Right lung (tissue), 5 donors: ENCODE results near the gene DELE1. TPM values are rescaled to one million over a fixed set of nuclear protein-coding genes. Genes with fewer than 3 reads are reported as not detected.

Source experiments
- DNase-seq, 2 donors: peaks; one replicate each; pipeline ENCODE4 v3.0.0-alpha.2; 2013
- polyA plus RNA-seq, 5 donors: library from polyadenylated mRNA; unstranded; fragments of 120-200 nt; gene quantifications; one replicate each; pipeline versions ENCODE4 v1.2.1 to v1.2.3, GENCODE V29; 2013; ENCODE audit warnings: inconsistent platforms in 1 of 5, low replicate concordance in 1 of 5; ENCODE audit not compliant: insufficient read length in 5 of 5, insufficient read depth in 1 of 5

DELE1 gene
- polyA plus RNA-seq, 5 donors: 142 to 165 (median 146) TPM

DNA sequence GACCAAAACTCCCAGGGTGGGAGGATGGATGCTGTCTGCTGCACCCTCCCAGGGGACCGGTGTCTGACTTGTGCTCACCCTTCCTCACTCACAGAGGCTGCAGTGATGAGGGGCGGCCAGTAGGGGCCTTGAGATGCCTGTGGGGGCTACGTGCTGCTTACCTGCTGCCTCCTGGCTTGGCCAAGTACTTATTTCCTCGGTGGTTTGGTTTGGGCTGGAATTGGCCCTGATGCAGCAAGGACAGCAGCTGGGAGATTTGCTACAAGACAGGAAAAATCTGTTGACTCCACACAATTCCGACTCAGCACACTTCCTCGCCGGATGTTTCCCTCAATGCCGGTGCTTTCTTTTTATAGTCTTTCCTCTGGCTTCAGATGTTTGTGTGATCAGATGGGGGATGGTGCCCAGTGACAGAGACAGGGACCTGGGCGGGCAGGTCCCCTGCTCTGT is 27.7 kb downstream of the DELE1 start:
- DNase-seq: peak; percentile 35 to 46

DNA sequence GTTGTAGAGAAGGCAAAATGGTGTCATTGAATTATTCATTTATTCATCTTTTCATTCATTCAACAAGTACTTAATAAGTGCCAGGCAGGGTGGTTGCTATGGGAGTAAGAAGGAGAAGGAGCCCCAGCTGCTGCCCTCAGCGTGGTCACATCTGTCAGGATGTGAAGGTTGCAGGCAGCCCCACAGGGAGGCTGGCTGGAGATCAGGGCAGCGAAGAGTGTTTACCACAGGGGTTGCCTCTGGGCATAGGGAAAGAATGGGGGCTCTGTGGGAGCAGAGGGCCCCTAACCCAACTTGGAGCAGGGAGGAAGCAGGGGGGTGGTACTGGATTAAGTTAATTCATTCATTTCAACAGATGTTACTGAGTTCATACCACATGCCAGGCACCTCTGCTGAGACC is 28.3 kb downstream of the DELE1 start:
- no peak for DNase-seq

DNA sequence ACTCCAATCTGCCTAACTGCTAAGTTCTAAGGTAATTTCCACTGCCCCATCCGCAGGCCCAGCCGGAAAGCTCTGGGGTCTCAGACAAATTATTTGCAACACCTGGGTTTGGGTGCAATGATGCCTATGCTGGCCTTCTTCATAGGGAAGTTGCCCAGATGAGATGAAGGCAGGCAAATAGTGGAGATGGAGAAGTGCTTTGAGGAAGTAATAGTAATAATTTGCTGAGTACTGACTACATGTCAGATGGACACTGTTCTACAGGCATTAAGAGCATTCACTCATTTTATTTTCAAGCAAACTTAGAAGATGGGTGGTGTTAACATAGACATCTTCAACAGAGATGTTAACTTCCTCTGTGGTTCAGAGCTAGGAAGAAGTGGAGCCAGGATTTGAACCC is 30.5 kb downstream of the DELE1 start:
- no peak for DNase-seq

DNA sequence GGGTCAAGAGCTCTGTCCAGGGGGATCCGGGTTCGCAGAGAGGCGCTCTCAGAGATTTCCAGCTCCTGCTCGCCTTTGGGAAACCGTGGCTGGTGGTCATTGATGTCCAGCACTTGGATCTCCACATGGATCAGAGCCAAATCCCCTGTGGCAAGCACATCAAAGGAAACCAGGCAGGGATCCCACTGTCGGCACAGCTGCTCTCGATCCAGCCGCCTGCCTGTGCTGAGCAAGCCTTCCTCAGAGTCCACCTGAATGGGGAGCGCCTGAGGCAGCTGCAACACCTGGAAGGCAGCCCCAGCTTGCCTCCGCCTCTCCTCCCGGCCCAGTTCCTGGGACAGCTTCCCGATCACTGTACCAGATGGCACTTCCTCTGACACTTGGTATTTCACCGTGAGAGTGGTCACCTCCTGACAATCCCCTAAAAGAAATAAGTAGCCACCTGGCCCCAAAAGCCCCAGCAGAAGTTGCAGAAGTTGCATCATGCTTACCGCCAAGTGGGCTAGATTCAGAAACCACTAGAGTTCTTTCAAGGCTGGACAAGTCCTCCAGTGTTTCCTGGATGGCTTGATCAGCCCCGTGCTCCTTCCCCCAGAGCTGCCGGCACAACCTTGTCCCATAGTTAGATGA is 33.8 kb downstream of the DELE1 start:
- no peak for DNase-seq

DNA sequence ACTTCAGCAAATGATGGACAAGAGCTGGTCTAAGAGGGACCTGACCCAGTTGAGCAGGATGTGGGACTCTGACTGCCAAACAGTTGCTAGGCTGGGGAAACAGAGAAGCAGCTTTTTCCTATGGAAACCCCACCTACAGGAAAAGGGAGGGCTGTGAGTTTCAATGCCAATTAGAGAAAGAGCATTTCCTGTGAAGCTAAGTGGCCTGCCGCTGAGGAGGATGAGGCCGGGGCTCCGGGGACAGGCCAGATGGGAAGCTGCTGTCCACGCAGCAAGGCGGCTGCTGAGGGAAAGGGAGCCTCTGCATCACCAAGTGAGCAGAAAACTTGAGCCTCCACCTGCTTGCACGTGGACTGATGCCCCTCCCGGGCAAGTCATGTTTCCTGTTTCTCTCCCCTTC is 34.4 kb downstream of the DELE1 start, which contains the start of gene PCDH12:
TSS of gene PCDH12 (minus strand) at position 90 of the 400 bp plus-strand sequence. CDS start 351 bp downstream, outside the sequence.
- DNase-seq: peak; percentile 51 to 71

DNA sequence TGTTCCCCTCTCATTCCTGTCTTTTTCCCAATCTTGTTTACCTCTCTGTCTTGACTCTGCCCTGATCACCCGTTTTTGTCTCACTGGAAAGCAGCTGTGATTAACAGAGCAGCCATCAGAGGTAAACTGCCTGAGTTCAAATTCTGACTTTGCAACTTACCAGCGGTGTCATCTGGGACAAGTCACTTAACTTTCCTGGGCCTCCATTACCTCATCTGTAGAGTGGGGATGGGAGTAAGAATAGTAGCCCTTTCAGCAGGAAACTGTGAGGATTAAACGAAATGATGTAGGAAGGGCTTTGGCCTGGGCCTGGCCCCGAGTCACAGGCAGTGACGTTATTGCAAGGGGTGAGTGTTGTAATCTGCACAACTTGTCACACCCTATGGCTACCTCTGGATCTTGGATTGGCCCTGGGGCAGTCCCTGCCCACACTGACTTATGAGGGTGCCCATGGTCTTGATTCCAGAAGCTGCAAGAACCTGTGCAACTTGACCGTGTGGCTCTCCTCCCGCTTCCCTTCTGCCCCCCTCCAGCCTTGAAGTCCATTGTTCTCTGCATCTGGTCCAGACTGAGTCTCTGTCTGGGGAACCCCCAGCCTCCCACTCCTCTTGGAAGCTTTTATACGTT is 35.0 kb downstream of the DELE1 start:
- DNase-seq: no peak

DNA sequence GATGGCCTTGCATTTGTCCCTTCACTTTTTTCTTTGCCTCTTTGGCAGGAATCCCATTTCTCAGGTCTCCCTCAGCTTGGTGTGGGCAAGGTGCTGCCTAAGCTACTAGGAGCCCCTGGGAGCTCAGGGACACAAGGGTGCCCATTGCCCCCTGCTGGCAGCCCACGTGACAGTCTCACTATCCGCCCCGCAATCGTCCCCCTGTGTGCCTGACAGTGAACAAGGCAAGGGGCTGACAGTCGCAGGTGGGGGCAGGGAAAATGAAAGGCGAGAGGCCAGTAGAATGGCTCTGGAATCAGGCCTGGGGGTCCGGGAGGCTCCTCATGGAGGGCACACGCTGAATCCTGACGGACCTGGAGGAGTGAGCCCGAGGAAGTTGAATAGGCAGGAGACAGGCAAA is 36.3 kb downstream of the DELE1 start:
- DNase-seq: no peak

DNA sequence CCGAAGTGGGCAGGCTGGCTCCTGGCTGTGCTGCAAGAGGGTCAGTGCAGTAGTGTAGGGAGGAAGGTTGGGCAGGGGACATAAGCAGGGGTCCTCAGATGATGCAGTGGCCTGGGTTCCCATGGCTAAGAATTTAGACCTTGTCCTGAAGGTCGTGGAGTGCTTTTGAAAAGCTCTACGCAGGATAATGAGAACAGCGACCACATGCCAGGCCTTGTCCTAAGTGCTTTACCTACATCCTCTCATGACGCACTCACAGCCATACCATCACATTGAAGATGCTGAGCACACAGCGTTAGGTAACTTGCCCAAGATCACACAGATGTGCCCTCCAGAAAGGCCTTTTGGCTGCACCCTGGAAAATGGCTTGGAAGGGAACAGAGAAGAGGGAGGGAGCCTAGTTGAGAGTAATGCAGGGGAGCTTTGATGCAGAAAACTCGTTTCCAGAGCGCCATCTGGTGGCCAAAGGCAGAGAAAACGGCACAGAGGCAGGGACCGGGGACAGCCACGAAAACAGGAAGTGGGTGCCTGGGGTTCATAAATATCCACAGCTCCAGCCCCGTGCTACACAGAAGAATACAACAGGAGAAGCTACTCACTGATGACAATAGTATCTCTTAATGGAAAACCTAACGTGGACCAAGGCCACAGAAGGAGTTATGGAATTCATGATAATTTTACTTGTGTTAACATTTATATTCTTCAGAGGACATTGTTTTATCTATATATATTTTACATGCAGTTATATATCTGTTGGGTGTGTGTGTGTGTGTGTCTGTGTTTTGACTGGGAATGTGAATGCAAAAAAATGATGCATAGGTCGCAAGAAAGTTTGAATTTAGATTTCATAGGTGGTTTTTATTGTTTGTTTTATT is 37.0 kb downstream of the DELE1 start:
- peak; percentile 76 to 89 for DNase-seq

DNA sequence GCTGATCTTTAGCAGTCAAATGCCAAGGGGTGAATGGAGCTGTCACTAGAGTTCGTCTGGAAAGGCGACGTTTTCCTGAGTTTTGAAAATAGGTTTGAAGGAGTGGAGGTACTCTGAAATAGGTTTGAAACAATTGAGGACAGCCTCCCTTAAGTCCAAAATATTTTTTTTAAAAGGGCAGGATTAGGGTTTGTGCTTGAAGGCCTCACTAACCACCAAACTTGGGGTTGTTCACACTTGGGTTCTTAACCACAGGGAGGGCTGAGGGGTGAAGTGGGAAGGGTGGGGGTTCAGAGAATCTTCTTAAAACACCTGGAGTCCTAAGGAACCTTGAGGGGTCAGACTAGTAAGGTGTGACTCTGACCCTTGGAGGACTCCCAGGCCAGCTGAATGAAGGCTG is 37.8 kb downstream of the DELE1 start:
- no peak for DNase-seq

DNA sequence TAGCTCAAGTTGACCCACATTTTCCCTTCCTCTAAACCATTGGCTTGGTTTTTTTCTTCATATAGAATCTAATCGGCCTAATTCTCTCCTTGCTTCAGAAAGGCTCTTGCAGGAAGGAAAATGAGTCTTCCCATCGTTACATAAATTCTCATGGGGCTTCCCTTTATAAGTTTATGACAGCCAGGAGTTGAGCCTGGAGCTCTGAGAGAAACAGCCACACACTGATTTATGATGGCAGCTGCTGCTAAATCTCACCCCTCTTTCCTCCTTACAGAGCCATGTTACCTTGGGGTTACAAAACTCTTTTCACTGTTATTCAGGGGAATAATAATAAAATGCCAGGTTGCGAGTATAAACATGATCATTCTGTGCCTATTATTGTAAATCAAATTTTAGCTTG is 40.0 kb downstream of the DELE1 start:
- DNase-seq: no peak

DNA sequence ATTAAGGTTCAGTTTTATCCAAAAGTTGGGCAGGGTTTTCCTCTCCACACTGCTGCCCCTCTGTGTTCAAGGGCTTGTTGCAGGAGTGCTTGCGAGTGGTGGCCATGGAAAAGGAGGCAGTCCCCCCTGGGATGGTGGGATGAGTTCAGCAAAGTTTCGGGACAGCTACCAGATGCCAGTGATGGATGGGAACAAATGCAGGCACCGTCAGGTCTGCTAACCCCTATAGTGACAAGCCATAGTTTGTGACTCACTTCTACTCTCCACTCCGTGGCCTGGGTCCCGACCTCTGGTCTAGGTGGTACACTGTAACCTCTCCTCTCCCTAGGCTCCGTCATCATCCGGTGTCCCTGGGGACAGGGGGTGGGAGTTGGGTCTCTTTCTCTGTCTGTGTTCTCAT is 41.4 kb downstream of the DELE1 start:
- DNase-seq: no peak

DNA sequence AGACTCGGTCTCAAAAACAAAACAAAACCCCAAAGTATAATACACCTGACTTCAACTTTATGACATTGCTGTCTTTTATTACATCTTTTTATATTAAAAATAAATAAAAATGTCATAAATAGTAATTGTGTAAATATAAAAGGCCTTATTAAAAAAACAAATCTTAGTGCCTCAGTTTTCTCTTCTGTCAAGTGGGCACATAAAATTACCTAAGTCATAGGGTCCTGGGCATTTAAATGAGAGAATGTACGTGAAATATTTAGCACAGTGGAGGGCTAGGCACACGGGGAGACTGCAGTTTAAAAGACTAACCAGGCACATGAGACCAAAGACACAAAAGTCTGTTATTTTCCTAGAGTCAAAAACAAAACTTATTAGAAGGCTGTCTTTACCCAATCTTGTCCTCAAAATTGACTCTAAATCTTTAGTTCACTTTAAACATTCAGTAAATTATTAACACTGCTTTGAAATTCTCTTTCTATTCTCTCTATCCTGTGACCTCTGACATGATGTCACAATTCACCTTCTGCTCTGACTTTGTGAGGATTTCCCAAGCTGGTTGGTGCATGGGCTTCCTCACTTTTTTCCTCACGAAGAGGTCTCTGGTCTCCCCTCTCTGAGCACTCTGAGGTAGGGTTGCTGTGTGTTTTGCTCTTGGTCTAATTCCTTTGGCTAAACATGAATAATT is 42.7 kb downstream of the DELE1 start:
- no peak for DNase-seq

DNA sequence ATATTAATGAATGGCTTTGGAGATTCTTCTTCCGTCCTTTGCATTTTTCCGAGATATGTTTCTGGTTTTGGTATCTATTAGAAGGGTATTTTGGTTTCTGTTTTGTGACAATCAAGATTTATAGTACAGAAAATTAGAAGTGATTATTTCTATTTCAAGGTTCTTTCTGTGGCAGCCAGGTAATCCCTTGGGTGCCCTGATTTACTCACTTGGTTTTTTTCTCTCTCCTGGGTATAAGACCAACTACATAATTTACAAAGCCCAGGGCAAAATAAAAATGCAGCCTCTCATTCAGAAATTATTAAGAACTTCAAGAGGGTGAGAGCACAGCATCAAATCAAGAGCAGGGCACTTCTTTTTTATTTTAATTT is 43.3 kb downstream of the DELE1 start:
- DNase-seq: no peak

DNA sequence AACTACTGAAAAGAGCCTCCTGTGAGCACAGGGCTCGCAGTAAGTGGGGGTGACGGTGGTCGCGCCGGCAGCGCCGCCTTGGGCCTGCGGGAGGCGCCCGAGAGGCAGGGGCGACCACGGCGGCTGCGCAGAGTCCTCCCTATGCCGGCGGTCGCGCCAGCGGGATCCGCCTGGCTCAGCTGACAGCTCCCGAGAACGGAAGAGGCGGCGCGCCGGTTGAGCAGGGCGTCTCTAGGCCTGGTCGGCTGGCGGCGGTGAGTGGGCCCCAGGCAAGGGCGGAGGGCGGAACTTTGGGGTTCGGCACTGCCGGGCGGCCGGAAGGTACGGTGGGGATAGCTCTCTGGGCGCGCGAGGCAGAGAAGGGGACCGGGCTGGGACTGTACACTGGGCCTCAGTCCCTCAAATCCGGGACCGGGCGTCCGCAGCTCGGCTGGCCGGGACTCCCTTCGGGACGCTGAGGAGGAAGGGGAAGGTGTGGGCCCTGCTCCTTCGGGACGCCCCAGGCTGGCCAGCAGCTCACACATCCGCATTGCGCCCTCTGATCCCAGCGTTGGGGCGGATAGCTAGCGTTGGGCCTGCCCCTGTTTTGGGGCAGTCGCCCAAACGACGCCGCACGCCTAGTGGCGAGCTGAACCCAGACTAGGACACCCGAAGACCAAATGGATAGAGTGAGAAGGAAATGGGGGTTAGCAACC is 45.4 kb downstream of the DELE1 start, which contains the start of gene RNF14:
TSS of gene RNF14 (plus strand) at position 192 of the 695 bp plus-strand sequence. CDS start 4,484 bp downstream, outside the sequence.
- DNase-seq: peak; percentile 90 to 92

DNA sequence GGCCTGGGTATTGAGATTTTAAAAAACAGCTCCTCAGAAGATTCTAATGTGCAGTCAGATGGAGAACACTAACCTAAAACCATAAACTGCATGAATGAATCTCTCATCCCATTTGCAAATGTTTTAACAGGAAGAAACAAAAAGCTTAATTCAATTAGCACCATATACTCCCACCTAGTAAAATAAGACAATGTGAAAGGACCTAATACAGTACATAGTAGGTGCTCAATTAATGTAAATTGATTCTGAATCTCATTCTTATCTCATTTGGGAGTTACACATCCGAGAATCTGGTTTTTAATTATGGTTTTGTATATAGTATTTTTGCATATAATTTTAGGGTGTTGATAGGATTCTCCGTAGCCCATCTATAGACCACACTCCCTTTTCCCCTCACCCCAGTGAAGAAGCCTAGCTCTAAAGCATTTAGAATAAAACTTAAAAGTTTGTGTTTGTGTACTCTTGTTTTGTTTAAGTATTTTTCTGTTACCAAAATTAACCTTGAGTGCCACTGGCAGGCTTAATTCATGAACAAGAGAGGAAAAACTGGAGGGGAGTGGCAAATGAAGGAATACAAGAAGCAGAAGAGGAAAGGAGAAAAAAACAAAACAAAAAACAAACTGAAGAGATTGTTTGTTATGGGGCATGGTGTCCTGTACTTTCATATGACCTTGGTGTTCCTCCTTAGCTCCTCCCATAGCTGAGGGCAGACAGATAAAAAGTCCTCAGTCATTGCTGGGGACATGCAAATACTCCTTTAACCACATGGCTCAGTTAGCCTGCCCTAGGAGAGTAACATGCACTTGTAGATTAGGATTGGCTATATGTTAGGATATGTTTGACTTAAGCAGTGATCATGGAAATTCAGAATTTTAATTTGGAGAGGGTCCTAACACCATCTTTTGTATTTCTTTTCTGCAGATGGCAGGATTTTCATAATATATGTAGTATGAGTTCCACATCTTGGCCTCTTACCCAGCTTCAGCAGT is 46.4 kb downstream of the DELE1 start:
- no peak for DNase-seq

DNA sequence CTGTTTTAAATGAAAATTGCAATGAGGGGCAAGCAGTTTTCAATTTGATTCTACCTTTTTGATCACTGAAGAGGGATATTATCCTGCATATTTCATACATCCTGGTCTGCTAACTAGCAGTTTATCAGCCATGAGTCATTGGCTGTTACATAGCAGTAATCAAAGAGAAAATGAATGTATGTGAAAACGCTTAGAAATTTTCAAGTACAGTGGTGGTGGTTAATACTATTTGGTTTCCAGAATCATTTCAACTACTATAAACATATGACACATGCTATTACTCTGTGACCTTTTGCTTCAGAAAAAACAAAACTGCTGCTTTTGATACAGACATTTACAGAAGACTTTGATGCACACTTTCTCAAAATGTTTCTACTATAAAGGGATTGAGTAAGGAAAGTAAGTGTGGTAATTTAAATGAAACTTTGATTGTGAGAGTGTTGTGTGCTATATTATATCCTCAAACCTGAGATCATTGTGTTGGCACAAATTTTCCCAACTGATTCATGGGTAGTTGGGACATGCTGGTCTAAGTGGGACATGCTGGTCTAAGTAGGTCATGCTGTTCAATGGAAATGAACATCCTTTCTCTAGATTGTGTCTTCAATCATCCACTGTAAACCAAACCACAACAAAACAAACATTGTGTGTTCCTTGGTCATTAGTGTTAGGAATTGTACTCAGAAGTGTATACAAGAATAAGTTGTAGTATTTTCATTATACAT is 50.4 kb downstream of the DELE1 start:
- DNase-seq: no peak

DNA sequence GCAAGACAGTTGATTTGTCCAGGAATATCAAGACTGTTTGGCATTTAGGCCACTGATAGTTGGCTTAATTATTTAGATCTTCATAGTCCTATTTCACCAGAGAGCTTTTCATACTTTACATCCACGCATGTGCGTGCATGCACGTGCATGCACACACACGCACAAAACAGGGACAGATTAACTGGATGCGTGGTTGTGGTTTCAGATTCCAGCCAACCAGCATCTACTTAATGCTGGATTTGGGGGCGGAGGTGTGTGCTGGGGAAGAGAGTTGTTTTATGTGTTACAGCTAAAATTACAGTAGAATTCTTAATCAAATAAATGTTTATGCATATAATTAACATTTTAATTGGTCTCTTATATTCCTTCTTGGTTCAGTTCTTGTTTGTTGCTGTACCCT is 52.5 kb downstream of the DELE1 start:
- no peak for DNase-seq

DNA sequence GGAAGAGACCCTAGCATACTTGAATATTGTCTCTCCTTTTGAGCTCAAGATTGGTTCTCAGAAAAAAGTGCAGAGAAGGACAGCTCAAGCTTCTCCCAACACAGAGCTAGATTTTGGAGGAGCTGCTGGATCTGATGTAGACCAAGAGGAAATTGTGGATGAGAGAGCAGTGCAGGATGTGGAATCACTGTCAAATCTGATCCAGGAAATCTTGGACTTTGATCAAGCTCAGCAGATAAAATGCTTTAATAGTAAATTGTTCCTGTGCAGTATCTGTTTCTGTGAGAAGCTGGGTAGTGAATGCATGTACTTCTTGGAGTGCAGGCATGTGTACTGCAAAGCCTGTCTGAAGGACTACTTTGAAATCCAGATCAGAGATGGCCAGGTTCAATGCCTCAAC is 54.7 kb downstream of the DELE1 start:
- no peak for DNase-seq

DNA sequence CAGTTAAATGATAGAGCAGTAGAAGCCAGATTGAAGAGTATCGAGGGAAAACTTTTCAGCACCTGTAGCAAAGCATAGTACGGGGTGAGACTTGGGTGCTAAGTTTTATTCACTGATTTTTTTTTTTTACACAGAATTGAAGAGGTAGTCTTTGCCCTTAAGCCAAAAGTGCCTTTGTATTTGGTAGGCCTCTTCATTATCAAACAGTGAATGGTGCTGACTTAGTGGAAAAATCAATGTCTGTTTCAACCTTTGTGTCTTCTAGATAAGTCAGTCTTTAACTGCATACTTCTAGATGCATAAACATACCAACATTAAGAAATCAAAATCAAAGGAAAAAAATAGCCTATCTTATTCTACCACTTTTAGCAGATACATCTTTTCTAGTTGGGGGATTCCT is 59.0 kb downstream of the DELE1 start:
- no peak for DNase-seq
